Activated CD4-positive, alpha-beta T cell treated with anti-CD3 and anti-CD28 coated beads for 36 hours (primary cell): ENCODE data around the gene GRK7. TPM values are rescaled to one million over a fixed set of nuclear protein-coding genes. Genes with fewer than 3 reads are reported as not detected.

ENCODE experiments used
- ATAC-seq: fragments of 200-7000 bp; cut with Tn5 transposase; one replicate; pipeline ENCODE4 v1.10.0; 2021; ENCODE audit warnings: mild to moderate bottlenecking, moderate library complexity
- CTCF ChIA-PET: fragments of 350-600 bp; sonication (Branson Sonifier 250); formaldehyde crosslinking; loops from one replicate; lab custom pipeline; 2021; ENCODE audit warnings: antibody characterized with exemption; lab: Charles Lee
- POLR2A ChIA-PET: fragments of 350-600 bp; sonication (Branson Sonifier 250); formaldehyde crosslinking; loops from one replicate; lab custom pipeline; 2021; ENCODE audit warnings: antibody characterized with exemption, inconsistent platforms; lab: Charles Lee
- DNase-seq: peaks from one replicate; pipeline ENCODE4 v3.0.0-alpha.2; 2020
- H3K27ac Mint-ChIP-seq: one replicate; pipeline ENCODE4 v1.8.0; 2021; ENCODE audit warnings: mixed read lengths
- H3K27me3 Mint-ChIP-seq: one replicate; pipeline ENCODE4 v1.8.0; 2021; ENCODE audit warnings: mixed read lengths
- H3K36me3 Mint-ChIP-seq: one replicate; pipeline ENCODE4 v1.8.0; 2021; ENCODE audit warnings: low read depth, mixed read lengths
- H3K4me1 Mint-ChIP-seq: one replicate; pipeline ENCODE4 v1.8.0; 2021; ENCODE audit warnings: mixed read lengths
- H3K4me3 Mint-ChIP-seq: one replicate; pipeline ENCODE4 v1.8.0; 2021; ENCODE audit warnings: mild to moderate bottlenecking, moderate library complexity, mixed read lengths
- H3K9me3 Mint-ChIP-seq: one replicate; pipeline ENCODE4 v1.8.0; 2021; ENCODE audit warnings: low read depth, mixed read lengths
- intact Hi-C, 2 experiments: fragments of 100-400 bp; cut with DNase I in 1 of 2; cut with micrococcal nuclease in 1 of 2; formaldehyde crosslinking; loops; one replicate each; pipeline versions ENCODE4 v1.14.2 to v1.15.1; 2022 to 2024; cut with DNase I, micrococcal nuclease
- total RNA-seq, 2 experiments: library from RNA; stranded (reverse); gene quantifications; one replicate each; pipeline ENCODE4 v1.2.3, GENCODE V29; 2021

GRK7 gene
- total RNA-seq, 2 experiments from 2014 or later = not detected

GRCh38 chr3:141735770-141736465, 27.3 kb upstream of the GRK7 start:
- POLR2A ChIA-PET = no interaction called here
- intact Hi-C loops = loop anchor here (5.0 to 10.0 kb wide), 5 partner anchors 274 to 1269 kb away; partner anchors contain the start of genes SLC25A36 (in 1 of the 2), TFDP2 (in 1 of the 2) and U2SURP (in 1 of the 2)
- Mint-ChIP-seq H3K27me3 (no peaks in the 10 kb centered on the region), H3K4me3 (no peak overlapping the region), H3K4me1 (peaks cover 21% of the 10 kb centered on the region), H3K27ac (no peak overlapping the region), H3K36me3 (peaks cover 6% of the 10 kb centered on the region), H3K9me3 (no peaks in the 10 kb centered on the region)
- ATAC-seq (no peak), DNase-seq (no peak)
- CTCF ChIA-PET = interaction anchor here (0.6 to 2.2 kb wide), 3 partner anchors 139 to 191 kb away, joined by 3 to 10 read pairs (median 3); no protein-coding TSS in a partner anchor

DNA sequence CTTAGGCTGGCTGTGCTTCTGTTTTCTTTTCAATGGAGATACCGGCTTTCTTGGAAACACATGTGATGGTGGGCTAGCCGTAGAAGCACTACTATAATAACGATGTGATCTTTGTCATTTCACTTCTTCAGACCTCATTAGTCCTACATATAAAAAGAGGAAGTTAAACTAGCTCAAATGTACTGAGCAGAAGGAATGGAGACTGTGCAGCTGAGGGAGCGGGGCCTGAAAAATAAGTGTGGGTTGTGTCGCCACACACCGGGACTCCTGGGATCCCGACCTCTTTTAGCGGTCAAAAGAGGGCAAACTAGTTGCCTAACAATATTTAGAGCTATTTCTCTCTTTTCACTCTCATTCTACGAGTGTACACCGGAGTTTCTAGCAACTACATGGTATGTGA, 26.1 kb upstream of the GRK7 start:
- peak overlapping the region; percentile 35 for H3K27ac Mint-ChIP-seq
- no peaks in the 10 kb centered on the region for H3K9me3 Mint-ChIP-seq
- H3K36me3 Mint-ChIP-seq = peaks cover 12% of the 10 kb centered on the region
- CTCF ChIA-PET = interaction anchor here (0.6 to 4.2 kb wide), 5 partner anchors 15 to 416 kb away, joined by 3 to 39 read pairs (median 3); no protein-coding TSS in a partner anchor
- POLR2A ChIA-PET = no interaction called here
- H3K4me3 Mint-ChIP-seq = no peak overlapping the region
- H3K27me3 Mint-ChIP-seq = no peaks in the 10 kb centered on the region
- ATAC-seq (no peak), DNase-seq (no peak)
- peaks cover 31% of the 10 kb centered on the region for H3K4me1 Mint-ChIP-seq
- intact Hi-C loops = loop anchor here (5.0 to 10.0 kb wide), 5 partner anchors 275 to 1268 kb away; partner anchors contain the start of genes SLC25A36 (in 1 of the 2), TFDP2 (in 1 of the 2) and U2SURP (in 1 of the 2)

- H3K9me3 Mint-ChIP-seq = no peaks in the 10 kb centered on the region
- H3K27ac Mint-ChIP-seq = peak overlapping the region; percentile 94
- H3K27me3 Mint-ChIP-seq = no peaks in the 10 kb centered on the region
- intact Hi-C loops = loop anchor here (1.0 to 10.0 kb wide), 17 partner anchors 59 to 1267 kb away; partner anchors contain the start of genes ATP1B3 (in 2 of the 2), TFDP2 (in 2 of the 2), GK5 (in 1 of the 2) and RASA2 (in 1 of the 2)
- H3K36me3 Mint-ChIP-seq = peaks cover 14% of the 10 kb centered on the region
- ChIA-PET POLR2A (interaction anchor here (0.6 kb wide), 1 partner anchor 139 kb away, joined by 3 read pairs; the partner anchor contains the start of gene ATP1B3), CTCF (interaction anchor here (0.6 to 4.2 kb wide), 11 partner anchors 14 to 177 kb away, joined by 3 to 39 read pairs (median 5); partner anchors contain the start of gene GRK7)
- H3K4me3 Mint-ChIP-seq = peak overlapping the region; percentile 91
- no peak for DNase-seq
- ATAC-seq = no peak
- peaks cover 35% of the 10 kb centered on the region for H3K4me1 Mint-ChIP-seq
Measured at GRCh38 chr3:141737678-141738021, 25.6 kb upstream of the GRK7 start.

DNA sequence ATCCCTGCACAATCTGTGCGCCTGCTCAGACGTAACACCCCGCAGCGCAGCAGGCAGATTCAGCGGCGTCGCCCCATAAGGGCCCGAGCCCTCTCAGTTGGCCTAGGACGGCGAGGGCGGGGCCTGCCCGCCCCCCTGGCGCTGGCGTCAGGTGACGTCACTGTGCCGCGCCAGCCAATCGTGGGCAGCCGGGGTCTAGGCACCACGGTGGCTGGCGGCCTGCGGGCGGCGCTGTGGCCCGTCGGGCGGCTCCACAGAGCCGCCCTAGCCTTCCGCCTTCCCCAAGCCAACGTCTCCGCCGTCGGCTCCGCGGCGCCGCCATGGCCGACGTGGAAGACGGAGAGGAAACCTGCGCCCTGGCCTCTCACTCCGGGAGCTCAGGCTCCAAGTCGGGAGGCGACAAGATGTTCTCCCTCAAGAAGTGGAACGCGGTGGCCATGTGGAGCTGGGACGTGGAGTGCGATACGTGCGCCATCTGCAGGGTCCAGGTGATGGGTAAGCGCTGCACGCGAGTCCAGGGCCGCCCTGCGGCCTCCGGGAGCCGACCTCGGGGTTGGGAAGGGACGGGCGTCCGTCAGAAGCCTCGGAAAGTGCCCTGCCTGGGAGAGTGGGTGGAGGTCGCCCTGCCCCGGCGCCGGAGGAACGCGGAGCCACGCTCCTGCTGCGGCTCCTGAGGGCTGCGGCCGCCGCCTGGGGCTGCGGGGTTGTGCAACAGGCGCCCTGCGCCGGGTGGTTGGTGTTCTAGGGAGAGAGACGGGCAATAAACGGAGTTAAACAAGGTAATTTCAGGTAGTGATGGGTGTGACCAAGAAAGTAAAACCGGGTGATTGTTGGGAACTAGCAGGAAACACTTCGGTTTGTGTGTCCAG, 25.0 kb upstream of the GRK7 start, which contains the start of gene RNF7:
RNF7 (plus strand) TSS at position 277 of the 869 bp plus-strand sequence; CDS start at position 321, 44 bp downstream.
- ATAC-seq = peak; percentile 92
- H3K4me1 Mint-ChIP-seq = peaks cover 39% of the 10 kb centered on the region
- H3K27ac Mint-ChIP-seq = peak within 1 kb of the TSS; percentile 99

GRCh38 chr3:141738891-141739363, 24.3 kb upstream of the GRK7 start:
- Mint-ChIP-seq H3K36me3 (peaks cover 15% of the 10 kb centered on the region), H3K27me3 (no peaks in the 10 kb centered on the region), H3K27ac (peak overlapping the region; percentile 99), H3K4me3 (peak overlapping the region; percentile 91), H3K4me1 (peaks cover 42% of the 10 kb centered on the region), H3K9me3 (no peaks in the 10 kb centered on the region)
- intact Hi-C loops = loop anchor here (1.0 to 10.0 kb wide), 18 partner anchors 57 to 1266 kb away; partner anchors contain the start of genes ATP1B3 (in 2 of the 2), TFDP2 (in 2 of the 2), GK5 (in 1 of the 2) and RASA2 (in 1 of the 2)
- ATAC-seq = peak; percentile 31
- CTCF ChIA-PET = interaction anchor here (0.6 to 4.2 kb wide), 24 partner anchors 11 to 599 kb away, joined by 3 to 39 read pairs (median 4); no protein-coding TSS in a partner anchor
- no peak for DNase-seq
- POLR2A ChIA-PET = interaction anchor here (0.5 to 0.9 kb wide), 4 partner anchors 12 to 174 kb away, joined by 3 to 6 read pairs (median 6); no protein-coding TSS in a partner anchor

More for the DNA sequence above, 25.0 kb upstream of the GRK7 start, which contains the start of gene RNF7:
- ChIA-PET POLR2A (interaction anchor here (0.6 to 0.7 kb wide), 2 partner anchors 103 to 138 kb away, joined by 3 to 6 read pairs; partner anchors contain the start of gene ATP1B3), CTCF (interaction anchor here (0.6 to 4.2 kb wide), 21 partner anchors 11 to 290 kb away, joined by 3 to 39 read pairs (median 5); partner anchors contain the start of gene GRK7)
- Mint-ChIP-seq H3K9me3 (no peaks in the 10 kb centered on the region), H3K27me3 (no peaks in the 10 kb centered on the region), H3K36me3 (peaks cover 15% of the 10 kb centered on the region), H3K4me3 (peak within 1 kb of the TSS; percentile 91)
- DNase-seq = peak; percentile 98
- intact Hi-C loops = loop anchor here (1.0 to 10.0 kb wide), 17 partner anchors 58 to 1267 kb away; partner anchors contain the start of genes ATP1B3 (in 2 of the 2), TFDP2 (in 2 of the 2), GK5 (in 1 of the 2) and RASA2 (in 1 of the 2)

DNA sequence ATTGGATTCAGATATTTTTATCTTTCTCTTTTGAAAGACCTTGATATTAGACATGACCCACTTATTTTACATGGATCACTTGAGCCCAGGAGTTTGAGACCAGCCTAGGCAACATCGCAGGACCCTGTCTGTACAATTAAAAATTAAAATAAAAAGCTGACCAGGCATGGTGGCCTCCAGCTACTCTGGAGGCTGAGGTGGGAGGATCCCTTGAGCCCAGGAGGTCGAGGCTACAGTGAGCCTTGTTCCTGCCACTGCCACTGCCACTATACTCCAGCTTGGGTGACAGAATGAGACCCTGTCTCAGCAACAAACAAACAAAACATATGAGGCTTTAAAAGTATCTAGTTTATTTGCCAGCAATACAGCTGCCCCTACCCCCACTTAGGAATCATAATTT, 23.5 kb upstream of the GRK7 start:
- Mint-ChIP-seq H3K27ac (peak overlapping the region; percentile 99), H3K4me1 (peaks cover 50% of the 10 kb centered on the region), H3K9me3 (no peaks in the 10 kb centered on the region), H3K4me3 (peak overlapping the region; percentile 91), H3K27me3 (no peaks in the 10 kb centered on the region), H3K36me3 (peaks cover 21% of the 10 kb centered on the region)
- intact Hi-C loops = loop anchor here (1.0 to 10.0 kb wide), 8 partner anchors 277 to 1265 kb away; partner anchors contain the start of genes TFDP2 (in 2 of the 2), SLC25A36 (in 1 of the 2) and U2SURP (in 1 of the 2)
- POLR2A ChIA-PET = interaction anchor here (0.5 to 0.9 kb wide), 2 partner anchors 25 to 173 kb away, joined by 5 to 6 read pairs; no protein-coding TSS in a partner anchor
- no peak for ATAC-seq
- no peak for DNase-seq
- CTCF ChIA-PET = interaction anchor here (0.6 to 4.2 kb wide), 11 partner anchors 11 to 260 kb away, joined by 3 to 39 read pairs (median 4); no protein-coding TSS in a partner anchor

DNA sequence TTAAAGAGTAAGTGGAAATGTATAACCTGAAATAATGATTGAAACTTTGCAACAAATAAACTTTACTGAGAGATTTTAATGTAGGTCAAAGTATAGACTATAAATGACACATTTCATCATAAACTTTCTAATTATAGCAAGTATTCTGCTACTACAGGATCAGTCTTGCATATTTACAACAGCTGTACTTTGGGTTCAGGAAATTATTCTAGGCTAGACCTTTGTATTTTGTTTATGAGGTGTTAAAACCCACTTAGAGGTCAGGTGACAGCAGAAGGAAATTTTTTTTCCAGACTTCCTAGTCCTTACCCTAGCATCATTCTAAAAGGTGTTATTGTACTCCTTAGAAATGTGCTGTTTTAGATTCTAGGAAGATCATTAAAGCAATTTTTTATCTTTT, 22.9 kb upstream of the GRK7 start:
- no peaks in the 10 kb centered on the region for H3K27me3 Mint-ChIP-seq
- intact Hi-C loops = loop anchor here in 1 of 2 experiments (5.0 kb wide), 1 partner anchor 542 kb away; no protein-coding TSS in a partner anchor
- H3K4me3 Mint-ChIP-seq = peak overlapping the region; percentile 91
- no peaks in the 10 kb centered on the region for H3K9me3 Mint-ChIP-seq
- no peak for DNase-seq
- ChIA-PET CTCF (interaction anchor here (0.6 to 4.2 kb wide), 9 partner anchors 10 to 259 kb away, joined by 3 to 39 read pairs (median 4); no protein-coding TSS in a partner anchor), POLR2A (no interaction called here)
- H3K27ac Mint-ChIP-seq = peak overlapping the region; percentile 44
- H3K4me1 Mint-ChIP-seq = peaks cover 50% of the 10 kb centered on the region
- ATAC-seq = no peak
- H3K36me3 Mint-ChIP-seq = peaks cover 25% of the 10 kb centered on the region

DNA sequence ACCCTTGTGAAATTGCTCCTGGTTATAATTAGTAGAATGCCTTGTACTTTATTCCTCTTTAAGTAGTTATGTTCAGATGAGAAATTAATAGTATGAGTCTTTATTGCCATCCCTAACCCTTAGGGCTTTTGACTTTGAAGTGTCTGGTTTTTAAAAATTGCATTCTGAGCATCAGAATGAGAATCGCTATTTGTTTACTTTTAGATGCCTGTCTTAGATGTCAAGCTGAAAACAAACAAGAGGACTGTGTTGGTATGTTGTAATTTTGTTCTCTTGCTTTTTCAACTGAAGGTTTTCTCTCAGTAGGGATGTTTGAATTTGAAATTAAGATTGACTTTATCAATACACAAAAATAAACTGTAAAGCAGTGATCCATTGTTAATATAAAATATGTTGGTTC, 19.9 kb upstream of the GRK7 start:
- intact Hi-C loops = loop anchor here in 1 of 2 experiments (5.0 kb wide), 1 partner anchor 539 kb away; no protein-coding TSS in a partner anchor
- H3K36me3 Mint-ChIP-seq = peaks cover 37% of the 10 kb centered on the region

DNA sequence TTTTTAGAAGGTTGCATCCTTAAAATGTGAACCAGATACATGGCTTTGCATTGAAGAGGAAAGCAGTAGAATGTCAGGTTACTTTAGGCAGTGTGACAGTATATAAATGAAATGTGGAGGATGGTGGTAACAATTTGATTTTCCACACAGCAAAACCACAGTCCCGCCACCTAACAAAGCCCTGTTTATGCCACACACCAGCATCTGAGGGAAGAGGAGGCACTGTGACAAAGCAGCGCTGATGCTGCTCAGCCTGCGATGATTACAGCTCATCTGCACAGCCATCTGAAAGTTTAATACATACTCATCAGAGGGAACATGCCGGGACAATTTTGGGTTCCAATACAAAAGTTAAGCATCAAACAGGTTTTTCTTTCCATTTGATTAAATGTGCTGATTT, 16.2 kb upstream of the GRK7 start:
- POLR2A ChIA-PET = interaction anchor here (1.3 kb wide), 1 partner anchor 36 kb away, joined by 4 read pairs; no protein-coding TSS in a partner anchor
- CTCF ChIA-PET = no interaction called here
- Mint-ChIP-seq H3K4me1 (peaks cover 20% of the 10 kb centered on the region), H3K9me3 (no peaks in the 10 kb centered on the region), H3K27me3 (no peaks in the 10 kb centered on the region), H3K36me3 (peaks cover 35% of the 10 kb centered on the region), H3K27ac (peak overlapping the region; percentile 42), H3K4me3 (no peak overlapping the region)
- DNase-seq (no peak), ATAC-seq (peak; percentile 33)
- intact Hi-C loops = no loop called here

More for the DNA sequence above, 19.9 kb upstream of the GRK7 start:
- H3K27ac Mint-ChIP-seq = peak overlapping the region; percentile 31
- no peaks in the 10 kb centered on the region for H3K27me3 Mint-ChIP-seq
- no peaks in the 10 kb centered on the region for H3K9me3 Mint-ChIP-seq
- H3K4me1 Mint-ChIP-seq = peaks cover 45% of the 10 kb centered on the region
- ATAC-seq (no peak), DNase-seq (no peak)
- no peak overlapping the region for H3K4me3 Mint-ChIP-seq
- POLR2A ChIA-PET = no interaction called here
- CTCF ChIA-PET = no interaction called here

DNA sequence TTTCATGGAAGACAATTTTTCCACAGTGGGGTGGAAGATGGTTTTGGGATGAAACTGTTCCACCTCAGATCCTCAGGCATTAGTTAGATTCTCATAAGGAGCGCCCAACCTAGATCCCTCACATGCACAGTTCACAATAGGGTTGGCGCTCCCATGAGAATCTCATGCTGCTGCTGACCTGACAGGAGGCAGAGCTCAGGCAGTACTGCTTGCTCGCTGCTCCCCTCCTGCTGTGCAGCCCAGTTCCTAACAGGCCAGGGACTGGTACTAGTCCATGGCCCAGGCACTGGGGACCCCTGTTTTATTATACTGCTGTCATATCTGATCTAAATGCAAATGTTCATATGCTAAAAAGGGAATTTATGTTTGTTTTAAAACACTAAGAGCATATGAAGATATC, 9.8 kb upstream of the GRK7 start:
- Mint-ChIP-seq H3K9me3 (no peaks in the 10 kb centered on the region), H3K36me3 (peaks cover 9% of the 10 kb centered on the region), H3K27ac (no peak overlapping the region), H3K4me3 (no peak overlapping the region), H3K27me3 (no peaks in the 10 kb centered on the region), H3K4me1 (no peaks in the 10 kb centered on the region)
- POLR2A ChIA-PET = no interaction called here
- ATAC-seq = no peak
- intact Hi-C loops = no loop called here
- DNase-seq = no peak
- CTCF ChIA-PET = interaction anchor here (0.9 kb wide), 1 partner anchor 12 kb away, joined by 3 read pairs; no protein-coding TSS in a partner anchor
